A549 (cell line): Measurements from ENCODE around the gene RAD9A. TPM values are rescaled to one million over a fixed set of nuclear protein-coding genes. Genes with fewer than 3 reads are reported as not detected.
A peak's percentile ranks its signal among the peaks of the same experiment; 100 is the strongest.

Experiments used
- ATAC-seq, 2 experiments: fragments of 200-7000 bp in 1 of 2; fragments of >200 bp in 1 of 2; cut with Nextera tagmentation in 1 of 2; cut with Tn5 transposase in 1 of 2; 3 replicates each; pipeline versions ENCODE4 v1.8.0 to v1.9.1; 2018 to 2020; ENCODE audit warnings: mild to moderate bottlenecking in 1 of 2, moderate library complexity in 1 of 2
- CTCF ChIA-PET: fragments of 300-600 bp; sonication (Branson Sonifier 250); formaldehyde crosslinking; extraction: SDS; loops from one replicate; lab custom pipeline; 2021; ENCODE audit warnings: antibody characterized with exemption, inconsistent platforms; lab: Yijun Ruan, JAX
- POLR2A ChIA-PET: fragments of 350-600 bp; formaldehyde crosslinking; extraction: SDS; loops from one replicate; lab custom pipeline; 2021; ENCODE audit warnings: antibody characterized with exemption, inconsistent platforms; lab: Yijun Ruan, JAX
- DNase-seq, 2 experiments: peaks; one replicate each; pipeline versions ENCODE4 v3.0.0 to v3.0.0-alpha.2; 2011 to 2016; ENCODE audit warnings: low read depth in 1 of 2, low spot score in 1 of 2
- FAIRE-seq: peaks from 2 replicates; lab custom pipeline; 2011; peaks lifted over from hg19 to GRCh38; lab: Jason Lieb, UNC
- H3K27ac ChIP-seq, 2 experiments: fragments of >200 bp; sonication (Bioruptor Twin); formaldehyde crosslinking; 3 replicates each; pipeline ENCODE4 v1.5.1; 2016 to 2017
- H3K4me1 ChIP-seq: fragments of >200 bp; sonication (Bioruptor Twin); formaldehyde crosslinking; 3 replicates; pipeline ENCODE4 v1.6.1; 2016
- H3K4me2 ChIP-seq: fragments of >200 bp; sonication (Bioruptor Twin); formaldehyde crosslinking; 3 replicates; pipeline ENCODE4 v1.6.1; 2016
- H3K4me3 ChIP-seq: fragments of >200 bp; sonication (Bioruptor Twin); formaldehyde crosslinking; 3 replicates; pipeline ENCODE4 v1.5.1; 2016
- H3K9me3 ChIP-seq: fragments of >200 bp; sonication (Bioruptor Twin); formaldehyde crosslinking; 3 replicates; pipeline ENCODE4 v1.6.1; 2016
- ATOH8 ChIP-seq: fragments of 250-450 bp; sonication (Bioruptor Pico); IDR thresholded peaks from 2 replicates; pipeline ENCODE4 v1.5.0; 2020; ENCODE audit warnings: low read depth, mild to moderate bottlenecking, moderate library complexity
- BHLHE40 ChIP-seq: IDR thresholded peaks from 2 replicates; pipeline ENCODE4 v1.6.1; 2012; ENCODE audit warnings: low read depth, low read length, inconsistent platforms
- CEBPB ChIP-seq, 2 experiments: fragments of >200 bp in 1 of 2; sonication (Bioruptor Twin) in 1 of 2; formaldehyde crosslinking in 1 of 2; IDR thresholded peaks; 2 replicates each; pipeline ENCODE4 v1.6.1; 2012 to 2016
- CTCF ChIP-seq: fragments of >200 bp; sonication (Bioruptor Twin); formaldehyde crosslinking; IDR thresholded peaks from 3 replicates; pipeline ENCODE4 v1.5.1; 2016
- EHF ChIP-seq: fragments of 250-450 bp; sonication (Bioruptor Pico); IDR thresholded peaks from 2 replicates; pipeline ENCODE4 v1.5.0; 2020; ENCODE audit warnings: mild to moderate bottlenecking
- EHMT2 ChIP-seq: fragments of 200-600 bp; sonication (generic); IDR thresholded peaks from 2 replicates; pipeline ENCODE4 v1.6.1; 2016; ENCODE audit warnings: antibody characterized with exemption, low read depth, mild to moderate bottlenecking, moderate library complexity
- FOSB ChIP-seq: fragments of 250-450 bp; sonication (Bioruptor Pico); IDR thresholded peaks from 2 replicates; pipeline ENCODE4 v1.5.0; 2020; ENCODE audit warnings: mild to moderate bottlenecking, moderate library complexity
- FOSL2 ChIP-seq, 2 experiments: fragments of 450-650 bp in 1 of 2; fragments of >200 bp in 1 of 2; sonication (Bioruptor Twin) in 1 of 2; formaldehyde crosslinking; IDR thresholded peaks; 2 replicates each; pipeline versions ENCODE4 v1.5.0 to v1.6.1; 2016 to 2020; ENCODE audit warnings: mild to moderate bottlenecking in 1 of 2, moderate library complexity in 1 of 2
- FOXS1 ChIP-seq: fragments of 250-450 bp; sonication (Bioruptor Pico); IDR thresholded peaks from 2 replicates; pipeline ENCODE4 v1.5.0; 2020; ENCODE audit warnings: mild to moderate bottlenecking, moderate library complexity
- GATA3 ChIP-seq: IDR thresholded peaks from 2 replicates; pipeline ENCODE4 v1.6.1; 2012; ENCODE audit warnings: borderline replicate concordance
- HOXA7 ChIP-seq: fragments of 250-450 bp; sonication (Bioruptor Pico); IDR thresholded peaks from 2 replicates; pipeline ENCODE4 v1.5.0; 2020; ENCODE audit warnings: mild to moderate bottlenecking, moderate library complexity
- HOXB13 ChIP-seq: fragments of 250-450 bp; sonication (Bioruptor Pico); IDR thresholded peaks from 2 replicates; pipeline ENCODE4 v1.5.0; 2020; ENCODE audit warnings: low read depth, mild to moderate bottlenecking, moderate library complexity
- HOXB5 ChIP-seq: fragments of 250-450 bp; sonication (Bioruptor Pico); IDR thresholded peaks from 2 replicates; pipeline ENCODE4 v1.5.0; 2020; ENCODE audit warnings: mild to moderate bottlenecking, moderate library complexity
- JUN ChIP-seq, 2 experiments: fragments of >200 bp; sonication (Bioruptor Twin); formaldehyde crosslinking; IDR thresholded peaks; 2 replicates in 1 of 2; 3 replicates in 1 of 2; pipeline ENCODE4 v1.6.1; 2016 to 2017
- JUNB ChIP-seq: fragments of >200 bp; sonication (Bioruptor Twin); formaldehyde crosslinking; IDR thresholded peaks from 2 replicates; pipeline ENCODE4 v1.6.1; 2016
- POLR2AphosphoS2 ChIP-seq: conservative IDR thresholded peaks from 2 replicates; pipeline ENCODE4 v1.6.1; 2012; ENCODE audit warnings: low read length, improper control_type of control experiment, inconsistent platforms
- RAD21 ChIP-seq, 2 experiments: fragments of >200 bp in 1 of 2; sonication (Bioruptor Twin) in 1 of 2; formaldehyde crosslinking in 1 of 2; IDR thresholded peaks in 1 of 2; conservative IDR thresholded peaks in 1 of 2; 2 replicates in 1 of 2; 3 replicates in 1 of 2; pipeline ENCODE4 v1.6.1; 2012 to 2018; ENCODE audit warnings: inconsistent platforms in 1 of 2
- RARB ChIP-seq: fragments of 250-450 bp; sonication (Bioruptor Pico); IDR thresholded peaks from 2 replicates; pipeline ENCODE4 v1.8.0; 2021; ENCODE audit warnings: mild to moderate bottlenecking, moderate library complexity
- RNF2 ChIP-seq: fragments of 200-600 bp; sonication (generic); IDR thresholded peaks from 2 replicates; pipeline ENCODE4 v1.6.1; 2016; ENCODE audit warnings: low read depth, mild to moderate bottlenecking, antibody characterized with exemption, moderate library complexity, borderline replicate concordance
- SMC3 ChIP-seq: fragments of >200 bp; sonication (Bioruptor Twin); formaldehyde crosslinking; IDR thresholded peaks from 3 replicates; pipeline ENCODE4 v1.6.1; 2018; ENCODE audit warnings: inconsistent platforms
- TP53 ChIP-seq: fragments of 250-450 bp; sonication (Bioruptor Pico); IDR thresholded peaks from 2 replicates; pipeline ENCODE4 v1.5.0; 2021; ENCODE audit warnings: mild to moderate bottlenecking, moderate library complexity
- ZFP36 ChIP-seq: fragments of 450-650 bp; IDR thresholded peaks from 2 replicates; pipeline ENCODE4 v1.6.1; 2014; ENCODE audit warnings: borderline replicate concordance; ENCODE audit not compliant: partially characterized antibody
- ZSCAN20 ChIP-seq: fragments of 250-450 bp; sonication (Bioruptor Pico); IDR thresholded peaks from 2 replicates; pipeline ENCODE4 v1.8.0; 2022; ENCODE audit warnings: mild to moderate bottlenecking, moderate library complexity
- WGBS: methylation state at CpG from one replicate; pipeline ENCODE4 v1.1.6; 2017; ENCODE audit errors: missing lambda C conversion rate; 5-methylcytosine and 5-hydroxymethylcytosine counted together
- polyA plus RNA-seq, 4 experiments: library from polyadenylated mRNA; depleted of rRNA in 3 of 4; stranded (reverse); fragments of >200 nt; fragmentation: RNase III in 1 of 4; extraction: RNeasy Plus Mini Kit Qiagen cat#74134 plus additional on column Dnase treatment in 1 of 4; gene quantifications; 2 replicates in 3 of 4; 3 replicates in 1 of 4; pipeline ENCODE4 v1.2.3, GENCODE V29; 2011 to 2017
- TF ChIP-seq, protein P1 (sequence below): IDR thresholded peaks from 2 replicates; pipeline ENCODE4 v1.6.1; 2012
- TF ChIP-seq, protein P2 (sequence below): IDR thresholded peaks from 2 replicates; pipeline ENCODE4 v1.6.1; 2012
- TF ChIP-seq, protein P3 (sequence below): fragments of >200 bp; sonication (Bioruptor Twin); formaldehyde crosslinking; IDR thresholded peaks from 2 replicates; pipeline ENCODE4 v1.6.1; 2016
- TF ChIP-seq, protein P4 (sequence below): fragments of >200 bp; sonication (Bioruptor Twin); formaldehyde crosslinking; IDR thresholded peaks from 3 replicates; pipeline ENCODE4 v1.6.1; 2016
- TF ChIP-seq, protein P5 (sequence below): fragments of 200-600 bp; sonication (generic); IDR thresholded peaks from 2 replicates; pipeline ENCODE4 v1.6.1; 2016; ENCODE audit warnings: antibody characterized with exemption, mild to moderate bottlenecking, moderate library complexity

Gene RAD9A
- polyA plus RNA-seq, 2 of the 4 experiments (the other 2 are of a cell fraction), result 19.0 to 43.7 TPM

GRCh38 chr11:67354075-67355022, 37.4 kb upstream of the RAD9A start:
- 4% methylated on average over 8 of the region's 8 CpGs for WGBS
- POLR2A ChIA-PET, result interaction anchor here (0.8 to 8.3 kb wide), 12 partner anchors 8 to 109 kb away, joined by 3 to 172 read pairs (median 4); partner anchors contain the start of genes CLCF1, PPP1CA, RAD9A and RPS6KB2
- peak; percentile 52 to 69 for ATAC-seq
- CTCF ChIA-PET, result interaction anchor here (0.7 to 20.0 kb wide), 7 partner anchors 9 to 151 kb away, joined by 3 to 1913 read pairs (median 23); partner anchors contain the start of genes CLCF1, PITPNM1, PPP1CA and RAD9A
- no peaks in the 10 kb centered on the region for H3K9me3 ChIP-seq
- peak overlapping the region; percentile 93 for H3K4me2 ChIP-seq
- H3K27ac ChIP-seq, result peak overlapping the region; percentile 93 to 98
- no peak for FAIRE-seq
- H3K4me3 ChIP-seq, result peak overlapping the region; percentile 69
- peak; percentile 96 to 98 for DNase-seq
- peaks cover 87% of the 10 kb centered on the region for H3K4me1 ChIP-seq
- TF ChIP-seq FOSL2 (IDR thresholded peaks at IDR 0.05), result peak; percentile 82
- peak; percentile 96 for TF ChIP-seq FOSL2 (CRISPR knock-in tag; IDR thresholded peaks at IDR 0.05)
- 0 out of 2 replicates have a peak, but pooled peaks have one; percentile 11 for TF ChIP-seq FOSB (CRISPR knock-in tag)
- no peak for TF ChIP-seq ZSCAN20 (CRISPR knock-in tag)
- no peak for TF ChIP-seq BHLHE40
- no peak for TF ChIP-seq EHMT2
- TF ChIP-seq HOXA7, result peak; percentile 82
- TF ChIP-seq RARB (CRISPR knock-in tag), result peak; percentile 43
- TF ChIP-seq, protein P1, sequence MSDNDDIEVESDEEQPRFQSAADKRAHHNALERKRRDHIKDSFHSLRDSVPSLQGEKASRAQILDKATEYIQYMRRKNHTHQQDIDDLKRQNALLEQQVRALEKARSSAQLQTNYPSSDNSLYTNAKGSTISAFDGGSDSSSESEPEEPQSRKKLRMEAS, result peak; percentile 55
- 0 out of 2 replicates have a peak, but pooled peaks have one; percentile 6 for TF ChIP-seq FOXS1 (CRISPR knock-in tag)
- peak; percentile 100 for TF ChIP-seq ZFP36
- TF ChIP-seq CEBPB (IDR thresholded peaks at IDR 0.05), result peak in 1 of 2 experiments; percentile 35; a peak in 3 of 4 replicates
- no peak for TF ChIP-seq HOXB13 (CRISPR knock-in tag)
- TF ChIP-seq JUN (IDR thresholded peaks at IDR 0.05), result peak; percentile 57 to 84
- peak; percentile 61; the same call in 1 of the 2 replicates for TF ChIP-seq EHF
- TF ChIP-seq, protein P2, sequence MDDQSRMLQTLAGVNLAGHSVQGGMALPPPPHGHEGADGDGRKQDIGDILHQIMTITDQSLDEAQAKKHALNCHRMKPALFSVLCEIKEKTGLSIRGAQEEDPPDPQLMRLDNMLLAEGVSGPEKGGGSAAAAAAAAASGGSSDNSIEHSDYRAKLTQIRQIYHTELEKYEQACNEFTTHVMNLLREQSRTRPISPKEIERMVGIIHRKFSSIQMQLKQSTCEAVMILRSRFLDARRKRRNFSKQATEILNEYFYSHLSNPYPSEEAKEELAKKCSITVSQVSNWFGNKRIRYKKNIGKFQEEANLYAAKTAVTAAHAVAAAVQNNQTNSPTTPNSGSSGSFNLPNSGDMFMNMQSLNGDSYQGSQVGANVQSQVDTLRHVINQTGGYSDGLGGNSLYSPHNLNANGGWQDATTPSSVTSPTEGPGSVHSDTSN, result peak; percentile 65; the same call in 1 of the 2 replicates
- TF ChIP-seq, protein P3, sequence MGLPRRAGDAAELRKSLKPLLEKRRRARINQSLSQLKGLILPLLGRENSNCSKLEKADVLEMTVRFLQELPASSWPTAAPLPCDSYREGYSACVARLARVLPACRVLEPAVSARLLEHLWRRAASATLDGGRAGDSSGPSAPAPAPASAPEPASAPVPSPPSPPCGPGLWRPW, result no peak
- TF ChIP-seq, protein P4, sequence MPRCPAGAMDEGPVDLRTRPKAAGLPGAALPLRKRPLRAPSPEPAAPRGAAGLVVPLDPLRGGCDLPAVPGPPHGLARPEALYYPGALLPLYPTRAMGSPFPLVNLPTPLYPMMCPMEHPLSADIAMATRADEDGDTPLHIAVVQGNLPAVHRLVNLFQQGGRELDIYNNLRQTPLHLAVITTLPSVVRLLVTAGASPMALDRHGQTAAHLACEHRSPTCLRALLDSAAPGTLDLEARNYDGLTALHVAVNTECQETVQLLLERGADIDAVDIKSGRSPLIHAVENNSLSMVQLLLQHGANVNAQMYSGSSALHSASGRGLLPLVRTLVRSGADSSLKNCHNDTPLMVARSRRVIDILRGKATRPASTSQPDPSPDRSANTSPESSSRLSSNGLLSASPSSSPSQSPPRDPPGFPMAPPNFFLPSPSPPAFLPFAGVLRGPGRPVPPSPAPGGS, result 0 out of 3 replicates have a peak, but pooled peaks have one; percentile 30
- TF ChIP-seq, protein P5, sequence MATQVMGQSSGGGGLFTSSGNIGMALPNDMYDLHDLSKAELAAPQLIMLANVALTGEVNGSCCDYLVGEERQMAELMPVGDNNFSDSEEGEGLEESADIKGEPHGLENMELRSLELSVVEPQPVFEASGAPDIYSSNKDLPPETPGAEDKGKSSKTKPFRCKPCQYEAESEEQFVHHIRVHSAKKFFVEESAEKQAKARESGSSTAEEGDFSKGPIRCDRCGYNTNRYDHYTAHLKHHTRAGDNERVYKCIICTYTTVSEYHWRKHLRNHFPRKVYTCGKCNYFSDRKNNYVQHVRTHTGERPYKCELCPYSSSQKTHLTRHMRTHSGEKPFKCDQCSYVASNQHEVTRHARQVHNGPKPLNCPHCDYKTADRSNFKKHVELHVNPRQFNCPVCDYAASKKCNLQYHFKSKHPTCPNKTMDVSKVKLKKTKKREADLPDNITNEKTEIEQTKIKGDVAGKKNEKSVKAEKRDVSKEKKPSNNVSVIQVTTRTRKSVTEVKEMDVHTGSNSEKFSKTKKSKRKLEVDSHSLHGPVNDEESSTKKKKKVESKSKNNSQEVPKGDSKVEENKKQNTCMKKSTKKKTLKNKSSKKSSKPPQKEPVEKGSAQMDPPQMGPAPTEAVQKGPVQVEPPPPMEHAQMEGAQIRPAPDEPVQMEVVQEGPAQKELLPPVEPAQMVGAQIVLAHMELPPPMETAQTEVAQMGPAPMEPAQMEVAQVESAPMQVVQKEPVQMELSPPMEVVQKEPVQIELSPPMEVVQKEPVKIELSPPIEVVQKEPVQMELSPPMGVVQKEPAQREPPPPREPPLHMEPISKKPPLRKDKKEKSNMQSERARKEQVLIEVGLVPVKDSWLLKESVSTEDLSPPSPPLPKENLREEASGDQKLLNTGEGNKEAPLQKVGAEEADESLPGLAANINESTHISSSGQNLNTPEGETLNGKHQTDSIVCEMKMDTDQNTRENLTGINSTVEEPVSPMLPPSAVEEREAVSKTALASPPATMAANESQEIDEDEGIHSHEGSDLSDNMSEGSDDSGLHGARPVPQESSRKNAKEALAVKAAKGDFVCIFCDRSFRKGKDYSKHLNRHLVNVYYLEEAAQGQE, result no peak; the same call in 1 of the 2 replicates
- peak; percentile 58; the same call in 1 of the 2 replicates for TF ChIP-seq TP53
- TF ChIP-seq SMC3, result peak; percentile 17; the same call in 1 of the 3 replicates
- no peak for TF ChIP-seq HOXB5 (CRISPR knock-in tag)
- no peak for TF ChIP-seq CTCF
- 0 out of 5 replicates have a peak, but pooled peaks of 1 of the 2 experiments have one; percentile 15 for TF ChIP-seq RAD21 (conservative IDR thresholded peaks at IDR 0.05 in 1 of 2, IDR thresholded peaks at IDR 0.05 in 1 of 2)
- peak; percentile 65; the same call in 1 of the 2 replicates for TF ChIP-seq GATA3
- TF ChIP-seq ATOH8 (CRISPR knock-in tag), result 0 out of 2 replicates have a peak, but pooled peaks have one; percentile 48
- TF ChIP-seq RNF2, result no peak
- TF ChIP-seq JUNB, result peak; percentile 60
- TF ChIP-seq POLR2AphosphoS2, result no peak; the same call in 1 of the 2 replicates
